KMS-11 (cell line): Measurements from ENCODE around the gene CTSF.

Experiments used
- H2AFZ ChIP-seq: fragments of 200-600 bp; sonication (generic); 2 replicates; pipeline ENCODE4 v1.6.1; 2016; ENCODE audit warnings: antibody characterized with exemption, mixed run types, low read depth
- H3K27ac ChIP-seq: fragments of 200-600 bp; sonication (generic); 2 replicates; pipeline ENCODE4 v1.6.1; 2016; ENCODE audit warnings: mild to moderate bottlenecking, mixed run types
- H3K27me3 ChIP-seq: fragments of 200-600 bp; sonication (generic); 2 replicates; pipeline ENCODE4 v1.6.1; 2017; ENCODE audit warnings: mild to moderate bottlenecking, low read depth, mixed run types, moderate library complexity; ENCODE audit not compliant: insufficient read depth
- H3K36me3 ChIP-seq: fragments of 200-600 bp; sonication (generic); 2 replicates; pipeline ENCODE4 v1.6.1; 2017; ENCODE audit warnings: mild to moderate bottlenecking, mixed run types; ENCODE audit not compliant: insufficient read depth
- H3K4me1 ChIP-seq: fragments of 200-600 bp; sonication (generic); 2 replicates; pipeline ENCODE4 v1.6.1; 2016; ENCODE audit warnings: mild to moderate bottlenecking, low read depth, mixed run types; ENCODE audit not compliant: poor library complexity, severe bottlenecking
- H3K4me2 ChIP-seq: fragments of 200-600 bp; sonication (generic); 2 replicates; pipeline ENCODE4 v1.7.0; 2016; ENCODE audit warnings: mild to moderate bottlenecking, mixed run types
- H3K4me3 ChIP-seq: fragments of 200-600 bp; sonication (generic); IDR thresholded peaks from 2 replicates; pipeline ENCODE4 v1.6.1; 2017; ENCODE audit warnings: low read depth, low read length, mixed read lengths; ENCODE audit not compliant: insufficient read depth
- H3K79me2 ChIP-seq: fragments of 200-600 bp; sonication (generic); 2 replicates; pipeline ENCODE4 v1.6.1; 2016; ENCODE audit warnings: low read depth, mixed run types; ENCODE audit not compliant: insufficient read depth
- H3K9ac ChIP-seq: fragments of 200-600 bp; sonication (generic); 2 replicates; pipeline ENCODE4 v1.6.1; 2016; ENCODE audit warnings: mild to moderate bottlenecking, mixed run types
- H4K20me1 ChIP-seq: fragments of 200-600 bp; sonication (generic); 2 replicates; pipeline ENCODE4 v1.6.1; 2016; ENCODE audit warnings: mild to moderate bottlenecking, mixed run types; ENCODE audit not compliant: insufficient read depth
- CTCF ChIP-seq: fragments of 200-600 bp; sonication (generic); conservative IDR thresholded peaks from 2 replicates; pipeline ENCODE4 v1.6.1; 2017; ENCODE audit warnings: low read depth, mild to moderate bottlenecking, antibody characterized with exemption, low read length, moderate library complexity, mixed read lengths

CTSF gene

DNA sequence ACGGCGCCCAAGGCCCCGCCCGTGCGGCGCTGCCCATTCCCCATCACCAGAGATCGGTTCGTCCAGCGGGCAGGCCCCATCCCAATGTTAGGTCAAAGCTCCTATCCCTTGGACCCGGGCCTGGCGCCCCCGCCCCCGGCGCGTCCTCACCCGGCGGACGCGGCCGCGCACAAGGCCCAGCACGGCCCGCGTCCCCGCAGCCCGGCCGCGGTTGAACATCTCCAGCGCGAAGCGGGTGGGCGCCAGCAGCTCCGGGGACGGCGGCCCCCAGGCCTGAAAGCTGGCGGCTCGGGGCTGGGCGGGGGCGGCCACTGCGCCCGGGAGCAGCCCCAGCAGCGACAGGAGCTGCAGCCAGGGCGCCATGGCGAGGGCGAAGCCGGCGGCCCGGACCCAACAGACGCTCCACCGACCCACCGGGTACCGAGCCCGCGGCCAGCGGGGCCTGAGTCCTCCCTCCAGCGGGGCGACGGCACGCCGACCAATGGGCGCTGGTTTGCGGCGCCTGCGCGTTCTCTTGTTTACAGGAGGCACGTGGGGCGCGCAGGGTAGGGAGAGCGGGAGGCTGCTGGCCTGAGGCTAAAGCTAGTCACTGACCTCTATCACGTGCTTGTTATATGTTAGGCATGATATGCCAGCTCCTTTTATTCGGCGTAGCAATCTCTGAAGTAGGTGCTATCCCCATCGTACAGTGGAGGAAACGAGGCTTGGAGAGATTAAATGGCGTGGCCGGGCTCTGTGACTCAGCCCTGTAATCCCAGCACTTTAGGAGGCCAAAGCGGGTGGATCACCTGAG is at the start of gene CTSF:
CTSF (minus strand) TSS at position 483 of the 793 bp plus-strand sequence; CDS start at position 363, 120 bp downstream.
- Histone ChIP-seq H3K9ac (no peak within 1 kb of the TSS), H3K4me1 (no peaks in the 10 kb centered on the region), H3K36me3 (no peaks in the 10 kb centered on the region), H3K79me2 (no peaks in the 10 kb centered on the region), H2AFZ (peak within 1 kb of the TSS; percentile 60), H3K27me3 (no peaks in the 10 kb centered on the region; the same call in 1 of the 2 replicates), H4K20me1 (no peaks in the 10 kb centered on the region), H3K4me2 (peak within 1 kb of the TSS; percentile 33; the same call in 1 of the 2 replicates), H3K4me3 (no peak within 1 kb of the TSS), H3K27ac (no peak within 1 kb of the TSS)
- no peak for TF ChIP-seq CTCF

- no peak overlapping the region for H2AFZ ChIP-seq
- peaks cover 39% of the 10 kb centered on the region for H3K4me1 ChIP-seq
- H3K27ac ChIP-seq, result peak overlapping the region; percentile 85; the same call in 1 of the 2 replicates
- TF ChIP-seq CTCF, result no peak
- H3K9ac ChIP-seq, result peak overlapping the region; percentile 97
- peak overlapping the region; percentile 75 for H3K4me2 ChIP-seq
- H3K4me3 ChIP-seq, result no peak overlapping the region
- H3K36me3 ChIP-seq, result peaks cover 6% of the 10 kb centered on the region; the same call in 1 of the 2 replicates
- peaks cover 73% of the 10 kb centered on the region for H3K79me2 ChIP-seq
- no peaks in the 10 kb centered on the region for H3K27me3 ChIP-seq
- H4K20me1 ChIP-seq, result peaks cover 46% of the 10 kb centered on the region
Measured at GRCh38 chr11:66617155-66617834, 48.9 kb upstream of the CTSF start.

- Histone ChIP-seq H2AFZ (peak within 1 kb of the TSS; percentile 72), H3K36me3 (peaks cover 6% of the 10 kb centered on the region; the same call in 1 of the 2 replicates), H3K27me3 (no peaks in the 10 kb centered on the region), H4K20me1 (peaks cover 40% of the 10 kb centered on the region), H3K79me2 (peaks cover 66% of the 10 kb centered on the region), H3K4me2 (peak within 1 kb of the TSS; percentile 75), H3K27ac (peak within 1 kb of the TSS; percentile 85), H3K4me3 (no peak within 1 kb of the TSS), H3K9ac (peak within 1 kb of the TSS; percentile 97), H3K4me1 (peaks cover 38% of the 10 kb centered on the region)
- no peak for TF ChIP-seq CTCF
Measured at GRCh38 chr11:66616379-66617154, 48.2 kb upstream of the CTSF start, which contains the start of gene RBM14. RBM14 (plus strand) TSS chr11:66616630; CDS start chr11:66616721, 91 bp downstream.

- H2AFZ ChIP-seq, result no peak overlapping the region
- no peak overlapping the region for H3K4me2 ChIP-seq
- peaks cover 16% of the 10 kb centered on the region for H3K4me1 ChIP-seq
- peaks cover 41% of the 10 kb centered on the region for H3K79me2 ChIP-seq
- H3K9ac ChIP-seq, result no peak overlapping the region
- H3K4me3 ChIP-seq, result no peak overlapping the region
- no peak overlapping the region for H3K27ac ChIP-seq
- no peaks in the 10 kb centered on the region for H3K27me3 ChIP-seq
- H3K36me3 ChIP-seq, result peaks cover 6% of the 10 kb centered on the region; the same call in 1 of the 2 replicates
- TF ChIP-seq CTCF, result no peak
- H4K20me1 ChIP-seq, result peaks cover 20% of the 10 kb centered on the region
Measured at GRCh38 chr11:66614073-66614472, 45.7 kb upstream of the CTSF start.
